SK-N-SH (cell line): ENCODE data around the gene PAOX.

Source experiments
- EP300 ChIP-seq, 2 experiments: IDR thresholded peaks; 2 replicates each; pipeline versions ENCODE4 v1.4.0 to v1.6.1; 2012; ENCODE audit warnings: borderline replicate concordance in 1 of 2, low read depth in 1 of 2, low read length in 1 of 2
- EZH2phosphoT487 ChIP-seq: fragments of 200-600 bp; sonication (generic); IDR thresholded peaks from 2 replicates; pipeline ENCODE4 v1.6.1; 2017; ENCODE audit warnings: low read depth, mixed run types, mild to moderate bottlenecking, antibody characterized with exemption, moderate library complexity, borderline replicate concordance
- JUND ChIP-seq: IDR thresholded peaks from 2 replicates; pipeline ENCODE4 v1.4.0; 2012
- NFIC ChIP-seq: IDR thresholded peaks from 2 replicates; pipeline ENCODE4 v1.4.0; 2012; ENCODE audit warnings: borderline replicate concordance
- POLR2AphosphoS5 ChIP-seq: IDR thresholded peaks from 2 replicates; pipeline ENCODE4 v1.6.1; 2012; ENCODE audit warnings: low read depth, low read length
- SIN3A ChIP-seq: IDR thresholded peaks from 2 replicates; pipeline ENCODE4 v1.6.1; 2012; ENCODE audit warnings: low read depth, mild to moderate bottlenecking, low read length, moderate library complexity, borderline replicate concordance
- TCF12 ChIP-seq: IDR thresholded peaks from 2 replicates; pipeline ENCODE4 v1.4.0; 2012
- YY1 ChIP-seq: IDR thresholded peaks from 2 replicates; pipeline ENCODE4 v1.4.0; 2012; ENCODE audit warnings: low read depth, mild to moderate bottlenecking
- TF ChIP-seq, protein P1 (sequence below): fragments of 200-600 bp; sonication (generic); IDR thresholded peaks from 2 replicates; pipeline ENCODE4 v1.6.1; 2017; ENCODE audit warnings: antibody characterized with exemption, mild to moderate bottlenecking, moderate library complexity
- TF ChIP-seq, protein P2 (sequence below): fragments of 150-350 bp; IDR thresholded peaks from 2 replicates; pipeline ENCODE4 v1.6.1; 2016; ENCODE audit warnings: mild to moderate bottlenecking, low read depth, low read length

DNA sequence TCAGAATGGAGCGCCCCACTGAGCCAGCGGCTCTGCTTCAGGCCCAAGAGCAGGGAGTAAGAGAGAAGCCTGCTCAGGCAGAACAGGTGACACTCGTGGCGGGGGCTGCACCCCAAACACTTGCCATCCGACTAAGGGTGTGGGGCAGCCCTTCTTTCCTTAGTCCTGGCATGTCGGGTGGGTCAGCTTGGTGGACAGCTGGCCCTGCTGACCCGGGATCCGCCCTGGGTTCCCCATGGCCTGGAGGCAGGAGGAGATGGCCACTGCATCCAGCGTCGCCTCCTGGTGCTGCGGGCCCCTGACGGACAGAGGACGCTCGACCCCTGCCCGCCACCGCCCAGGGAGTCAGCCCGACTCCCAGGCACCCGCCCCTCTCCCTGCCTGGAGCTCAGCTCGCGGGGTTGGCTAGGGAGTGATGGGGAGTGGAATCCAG is 1.2 kb upstream of the PAOX start:
- TF ChIP-seq POLR2AphosphoS5 (no peak), YY1 (no peak), JUND (no peak), EP300 (IDR thresholded peaks at IDR 0.05; ENCODE audit: borderline replicate concordance in 1 of 2, low read depth in 1 of 2, low read length in 1 of 2) (no peak), SIN3A (no peak), EZH2phosphoT487 (no peak), TCF12 (no peak), NFIC (no peak)
- TF ChIP-seq, protein P1, sequence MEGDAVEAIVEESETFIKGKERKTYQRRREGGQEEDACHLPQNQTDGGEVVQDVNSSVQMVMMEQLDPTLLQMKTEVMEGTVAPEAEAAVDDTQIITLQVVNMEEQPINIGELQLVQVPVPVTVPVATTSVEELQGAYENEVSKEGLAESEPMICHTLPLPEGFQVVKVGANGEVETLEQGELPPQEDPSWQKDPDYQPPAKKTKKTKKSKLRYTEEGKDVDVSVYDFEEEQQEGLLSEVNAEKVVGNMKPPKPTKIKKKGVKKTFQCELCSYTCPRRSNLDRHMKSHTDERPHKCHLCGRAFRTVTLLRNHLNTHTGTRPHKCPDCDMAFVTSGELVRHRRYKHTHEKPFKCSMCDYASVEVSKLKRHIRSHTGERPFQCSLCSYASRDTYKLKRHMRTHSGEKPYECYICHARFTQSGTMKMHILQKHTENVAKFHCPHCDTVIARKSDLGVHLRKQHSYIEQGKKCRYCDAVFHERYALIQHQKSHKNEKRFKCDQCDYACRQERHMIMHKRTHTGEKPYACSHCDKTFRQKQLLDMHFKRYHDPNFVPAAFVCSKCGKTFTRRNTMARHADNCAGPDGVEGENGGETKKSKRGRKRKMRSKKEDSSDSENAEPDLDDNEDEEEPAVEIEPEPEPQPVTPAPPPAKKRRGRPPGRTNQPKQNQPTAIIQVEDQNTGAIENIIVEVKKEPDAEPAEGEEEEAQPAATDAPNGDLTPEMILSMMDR, result no peak
- TF ChIP-seq, protein P2, sequence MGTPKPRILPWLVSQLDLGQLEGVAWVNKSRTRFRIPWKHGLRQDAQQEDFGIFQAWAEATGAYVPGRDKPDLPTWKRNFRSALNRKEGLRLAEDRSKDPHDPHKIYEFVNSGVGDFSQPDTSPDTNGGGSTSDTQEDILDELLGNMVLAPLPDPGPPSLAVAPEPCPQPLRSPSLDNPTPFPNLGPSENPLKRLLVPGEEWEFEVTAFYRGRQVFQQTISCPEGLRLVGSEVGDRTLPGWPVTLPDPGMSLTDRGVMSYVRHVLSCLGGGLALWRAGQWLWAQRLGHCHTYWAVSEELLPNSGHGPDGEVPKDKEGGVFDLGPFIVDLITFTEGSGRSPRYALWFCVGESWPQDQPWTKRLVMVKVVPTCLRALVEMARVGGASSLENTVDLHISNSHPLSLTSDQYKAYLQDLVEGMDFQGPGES, result no peak
